HepG2 (cell line): ENCODE data around the gene PIGO. TPM values are rescaled to one million over a fixed set of nuclear protein-coding genes. Genes with fewer than 3 reads are reported as not detected.

Experiments
- PLRG1 ChIP-seq: fragments of 450-650 bp; conservative IDR thresholded peaks from 2 replicates; pipeline ENCODE4 v1.6.1; 2016
- SOX13 ChIP-seq, 3 experiments: fragments of 450-650 bp in 1 of 3; sonication (generic) in 1 of 3; formaldehyde crosslinking in 1 of 3; IDR thresholded peaks in 2 of 3; conservative IDR thresholded peaks in 1 of 3; 2 replicates each; pipeline versions ENCODE4 v1.5.0 to v1.6.1; 2016 to 2020; ENCODE audit warnings: antibody characterized with exemption in 1 of 3, mild to moderate bottlenecking in 1 of 3, missing compliant biosample characterization in 1 of 3, missing genetic modification reagents in 1 of 3, moderate library complexity in 1 of 3
- THAP7 ChIP-seq: sonication (generic); formaldehyde crosslinking; IDR thresholded peaks from 2 replicates; pipeline ENCODE4 v1.8.1; 2023; ENCODE audit warnings: mild to moderate bottlenecking, missing genetic modification reagents
- ZNF687 ChIP-seq: sonication (generic); formaldehyde crosslinking; IDR thresholded peaks from 2 replicates; pipeline ENCODE4 v1.5.1; 2020; ENCODE audit warnings: mild to moderate bottlenecking, missing genetic modification reagents, moderate library complexity
- ZNF891 ChIP-seq: sonication (generic); formaldehyde crosslinking; IDR thresholded peaks from 2 replicates; pipeline ENCODE4 v1.5.0; 2020; ENCODE audit warnings: mild to moderate bottlenecking, missing genetic modification reagents
- ZSCAN12 ChIP-seq: sonication (generic); formaldehyde crosslinking; IDR thresholded peaks from 2 replicates; pipeline ENCODE4 v1.9.0; 2021; ENCODE audit warnings: mild to moderate bottlenecking, missing genetic modification reagents
- ZSCAN30 ChIP-seq: sonication (generic); formaldehyde crosslinking; IDR thresholded peaks from 2 replicates; pipeline ENCODE4 v1.5.0; 2020; ENCODE audit warnings: mild to moderate bottlenecking, missing genetic modification reagents
- ZZZ3 ChIP-seq: sonication (generic); formaldehyde crosslinking; IDR thresholded peaks from 2 replicates; pipeline ENCODE4 v1.4.0; 2020; ENCODE audit warnings: missing genetic modification reagents, mild to moderate bottlenecking, borderline replicate concordance
- polyA plus RNA-seq, 8 experiments: library from polyadenylated mRNA; depleted of rRNA in 3 of 8; stranded (reverse) in 7 of 8; unstranded in 1 of 8; fragments of >200 nt; fragmentation: Illumina TruSeq in 4 of 8; extraction: Trizol in 4 of 8; gene quantifications; 2 replicates each; pipeline versions ENCODE4 v1.2.1 to v1.2.3, GENCODE V29; 2011 to 2016; ENCODE audit warnings: low read depth in 4 of 8, missing spikeins in 1 of 8, mixed read lengths in 1 of 8; ENCODE audit not compliant: insufficient read depth in 1 of 8
- total RNA-seq, 5 experiments: library from RNA; depleted of rRNA; stranded (reverse); fragments of >200 nt; fragmentation: Illumina TruSeq; extraction: Trizol; gene quantifications; 2 replicates each; pipeline ENCODE4 v1.2.3, GENCODE V29; 2016; ENCODE audit warnings: low read depth in 1 of 5
- TF ChIP-seq, protein P1 (sequence below), 2 experiments: sonication (generic) in 1 of 2; formaldehyde crosslinking in 1 of 2; IDR thresholded peaks; 2 replicates each; pipeline versions ENCODE4 v1.6.1 to v1.9.0; 2014 to 2022; ENCODE audit warnings: antibody characterized with exemption in 1 of 2, borderline replicate concordance in 1 of 2, inconsistent platforms in 1 of 2, low read depth in 1 of 2, missing genetic modification reagents in 1 of 2
- TF ChIP-seq, protein P2 (sequence below): sonication (generic); formaldehyde crosslinking; IDR thresholded peaks from 2 replicates; pipeline ENCODE4 v1.4.0; 2020; ENCODE audit warnings: missing genetic modification reagents, borderline replicate concordance

PIGO gene
- total and polyA plus RNA-seq, 2 of the 13 experiments (the other 11 are each of a cell fraction or from before 2014, with no cell fraction given) = 20.5 to 26.2 TPM

DNA sequence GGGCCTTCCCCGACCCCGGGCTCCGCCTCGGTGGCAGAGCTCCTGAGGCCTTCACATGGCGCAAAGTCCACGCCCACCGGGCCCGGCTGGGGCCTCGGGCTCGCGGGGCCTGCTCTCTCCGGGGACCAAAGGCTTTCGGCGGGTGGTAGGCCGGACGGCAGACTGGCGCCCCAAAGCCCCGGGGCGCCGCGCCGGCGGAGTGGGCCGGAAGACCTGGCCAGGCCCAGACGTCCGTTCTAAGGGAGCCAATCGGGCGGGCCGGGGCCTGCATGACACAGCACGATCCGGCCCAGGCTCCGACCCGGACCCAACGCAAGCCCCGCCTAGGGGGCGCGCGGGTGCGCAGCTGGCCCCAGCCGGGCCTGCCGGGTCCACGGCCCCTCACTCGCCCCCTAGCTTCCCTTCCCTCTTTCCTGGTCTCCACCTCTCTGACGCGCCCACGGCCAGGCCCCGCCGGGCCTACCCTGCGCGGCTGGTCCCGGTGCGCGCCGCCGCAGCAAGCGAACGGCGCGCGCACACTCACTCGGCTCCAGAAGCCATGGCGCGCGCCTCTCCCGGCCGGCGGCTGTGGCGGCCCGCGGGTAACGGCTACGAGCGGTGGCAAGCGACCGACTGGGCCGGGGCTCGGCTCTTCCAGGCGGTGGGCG is 24.5 kb downstream of the PIGO start (continued):
- no peak for TF ChIP-seq SOX13 (IDR thresholded peaks at IDR 0.05)
- peak in 1 of 2 experiments; percentile 92; a peak in 3 of 4 replicates for TF ChIP-seq SOX13 (CRISPR knock-in tag; conservative IDR thresholded peaks at IDR 0.05 in 1 of 2, IDR thresholded peaks at IDR 0.05 in 1 of 2)
- TF ChIP-seq ZZZ3 (CRISPR knock-in tag) = peak; percentile 91; the same call in 1 of the 2 replicates
- peak; percentile 87 for TF ChIP-seq ZNF687
- TF ChIP-seq THAP7 (CRISPR knock-in tag) = no peak
- no peak for TF ChIP-seq ZNF891 (CRISPR knock-in tag)
- TF ChIP-seq, protein P1, sequence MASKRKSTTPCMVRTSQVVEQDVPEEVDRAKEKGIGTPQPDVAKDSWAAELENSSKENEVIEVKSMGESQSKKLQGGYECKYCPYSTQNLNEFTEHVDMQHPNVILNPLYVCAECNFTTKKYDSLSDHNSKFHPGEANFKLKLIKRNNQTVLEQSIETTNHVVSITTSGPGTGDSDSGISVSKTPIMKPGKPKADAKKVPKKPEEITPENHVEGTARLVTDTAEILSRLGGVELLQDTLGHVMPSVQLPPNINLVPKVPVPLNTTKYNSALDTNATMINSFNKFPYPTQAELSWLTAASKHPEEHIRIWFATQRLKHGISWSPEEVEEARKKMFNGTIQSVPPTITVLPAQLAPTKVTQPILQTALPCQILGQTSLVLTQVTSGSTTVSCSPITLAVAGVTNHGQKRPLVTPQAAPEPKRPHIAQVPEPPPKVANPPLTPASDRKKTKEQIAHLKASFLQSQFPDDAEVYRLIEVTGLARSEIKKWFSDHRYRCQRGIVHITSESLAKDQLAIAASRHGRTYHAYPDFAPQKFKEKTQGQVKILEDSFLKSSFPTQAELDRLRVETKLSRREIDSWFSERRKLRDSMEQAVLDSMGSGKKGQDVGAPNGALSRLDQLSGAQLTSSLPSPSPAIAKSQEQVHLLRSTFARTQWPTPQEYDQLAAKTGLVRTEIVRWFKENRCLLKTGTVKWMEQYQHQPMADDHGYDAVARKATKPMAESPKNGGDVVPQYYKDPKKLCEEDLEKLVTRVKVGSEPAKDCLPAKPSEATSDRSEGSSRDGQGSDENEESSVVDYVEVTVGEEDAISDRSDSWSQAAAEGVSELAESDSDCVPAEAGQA (IDR thresholded peaks at IDR 0.05; ENCODE audit: low read depth) = no peak
- TF ChIP-seq, protein P1 (CRISPR knock-in tag; IDR thresholded peaks at IDR 0.05; ENCODE audit: borderline replicate concordance) = 0 out of 2 replicates have a peak, but pooled peaks have one; percentile 9
- TF ChIP-seq, protein P2, sequence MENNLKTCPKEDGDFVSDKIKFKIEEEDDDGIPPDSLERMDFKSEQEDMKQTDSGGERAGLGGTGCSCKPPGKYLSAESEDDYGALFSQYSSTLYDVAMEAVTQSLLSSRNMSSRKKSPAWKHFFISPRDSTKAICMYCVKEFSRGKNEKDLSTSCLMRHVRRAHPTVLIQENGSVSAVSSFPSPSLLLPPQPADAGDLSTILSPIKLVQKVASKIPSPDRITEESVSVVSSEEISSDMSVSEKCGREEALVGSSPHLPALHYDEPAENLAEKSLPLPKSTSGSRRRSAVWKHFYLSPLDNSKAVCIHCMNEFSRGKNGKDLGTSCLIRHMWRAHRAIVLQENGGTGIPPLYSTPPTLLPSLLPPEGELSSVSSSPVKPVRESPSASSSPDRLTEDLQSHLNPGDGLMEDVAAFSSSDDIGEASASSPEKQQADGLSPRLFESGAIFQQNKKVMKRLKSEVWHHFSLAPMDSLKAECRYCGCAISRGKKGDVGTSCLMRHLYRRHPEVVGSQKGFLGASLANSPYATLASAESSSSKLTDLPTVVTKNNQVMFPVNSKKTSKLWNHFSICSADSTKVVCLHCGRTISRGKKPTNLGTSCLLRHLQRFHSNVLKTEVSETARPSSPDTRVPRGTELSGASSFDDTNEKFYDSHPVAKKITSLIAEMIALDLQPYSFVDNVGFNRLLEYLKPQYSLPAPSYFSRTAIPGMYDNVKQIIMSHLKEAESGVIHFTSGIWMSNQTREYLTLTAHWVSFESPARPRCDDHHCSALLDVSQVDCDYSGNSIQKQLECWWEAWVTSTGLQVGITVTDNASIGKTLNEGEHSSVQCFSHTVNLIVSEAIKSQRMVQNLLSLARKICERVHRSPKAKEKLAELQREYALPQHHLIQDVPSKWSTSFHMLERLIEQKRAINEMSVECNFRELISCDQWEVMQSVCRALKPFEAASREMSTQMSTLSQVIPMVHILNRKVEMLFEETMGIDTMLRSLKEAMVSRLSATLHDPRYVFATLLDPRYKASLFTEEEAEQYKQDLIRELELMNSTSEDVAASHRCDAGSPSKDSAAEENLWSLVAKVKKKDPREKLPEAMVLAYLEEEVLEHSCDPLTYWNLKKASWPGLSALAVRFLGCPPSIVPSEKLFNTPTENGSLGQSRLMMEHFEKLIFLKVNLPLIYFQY (CRISPR knock-in tag) = peak; percentile 99
- no peak for TF ChIP-seq PLRG1
- 0 out of 2 replicates have a peak, but pooled peaks have one; percentile 78 for TF ChIP-seq ZSCAN30
- peak; percentile 88; the same call in 1 of the 2 replicates for TF ChIP-seq ZSCAN12 (CRISPR knock-in tag)
